ENCODE results near the gene DENND1B.

DNA sequence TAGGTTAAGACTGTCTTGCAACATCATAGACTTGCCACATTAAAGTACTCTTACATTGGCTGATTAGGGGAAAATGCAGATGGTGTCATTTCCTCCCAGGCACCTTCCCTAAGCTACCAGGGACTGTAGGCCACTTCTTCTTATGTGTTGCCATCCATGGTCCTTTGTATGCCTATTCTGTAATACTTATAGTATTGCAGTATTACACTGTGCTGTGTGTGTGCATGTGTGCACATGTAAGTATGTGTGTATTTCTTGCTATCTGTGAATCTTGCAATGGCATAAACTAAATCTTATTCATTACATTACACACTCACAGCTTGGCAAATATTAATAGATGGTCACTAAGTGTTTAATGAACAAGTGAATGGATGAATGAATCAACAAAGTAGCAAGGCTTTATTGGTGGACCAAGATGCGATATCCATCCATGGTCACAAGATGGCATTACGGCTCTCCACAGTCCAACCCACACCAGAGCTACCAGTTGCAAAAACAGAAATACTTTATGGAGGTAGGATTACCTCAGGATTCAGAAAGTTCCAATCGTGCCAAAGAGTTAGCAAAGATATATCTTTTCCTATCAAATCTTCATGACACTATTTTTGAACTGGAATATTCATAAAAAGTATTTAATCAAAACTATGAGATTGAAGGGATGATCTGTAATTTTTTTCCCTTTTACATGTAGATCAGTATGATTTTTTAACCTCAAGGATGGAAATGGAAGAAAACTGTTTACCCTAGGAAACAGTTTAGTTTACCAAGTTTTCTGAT is 160.2 kb downstream of the DENND1B start:
- TF ChIP-seq, protein P1, sequence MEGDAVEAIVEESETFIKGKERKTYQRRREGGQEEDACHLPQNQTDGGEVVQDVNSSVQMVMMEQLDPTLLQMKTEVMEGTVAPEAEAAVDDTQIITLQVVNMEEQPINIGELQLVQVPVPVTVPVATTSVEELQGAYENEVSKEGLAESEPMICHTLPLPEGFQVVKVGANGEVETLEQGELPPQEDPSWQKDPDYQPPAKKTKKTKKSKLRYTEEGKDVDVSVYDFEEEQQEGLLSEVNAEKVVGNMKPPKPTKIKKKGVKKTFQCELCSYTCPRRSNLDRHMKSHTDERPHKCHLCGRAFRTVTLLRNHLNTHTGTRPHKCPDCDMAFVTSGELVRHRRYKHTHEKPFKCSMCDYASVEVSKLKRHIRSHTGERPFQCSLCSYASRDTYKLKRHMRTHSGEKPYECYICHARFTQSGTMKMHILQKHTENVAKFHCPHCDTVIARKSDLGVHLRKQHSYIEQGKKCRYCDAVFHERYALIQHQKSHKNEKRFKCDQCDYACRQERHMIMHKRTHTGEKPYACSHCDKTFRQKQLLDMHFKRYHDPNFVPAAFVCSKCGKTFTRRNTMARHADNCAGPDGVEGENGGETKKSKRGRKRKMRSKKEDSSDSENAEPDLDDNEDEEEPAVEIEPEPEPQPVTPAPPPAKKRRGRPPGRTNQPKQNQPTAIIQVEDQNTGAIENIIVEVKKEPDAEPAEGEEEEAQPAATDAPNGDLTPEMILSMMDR (IDR thresholded peaks at IDR 0.05; ENCODE audit: poor library complexity): peak; percentile 58
- no peak for TF ChIP-seq EZH2 (IDR thresholded peaks at IDR 0.05; ENCODE audit: borderline replicate concordance)
